ENCODE results near the gene SGPP2. TPM values are rescaled to one million over a fixed set of nuclear protein-coding genes. Genes with fewer than 3 reads are reported as not detected.

The SGPP2 gene
- total RNA-seq, 2 experiments from 2014 or later, result 2.7 to 3.1 TPM

DNA sequence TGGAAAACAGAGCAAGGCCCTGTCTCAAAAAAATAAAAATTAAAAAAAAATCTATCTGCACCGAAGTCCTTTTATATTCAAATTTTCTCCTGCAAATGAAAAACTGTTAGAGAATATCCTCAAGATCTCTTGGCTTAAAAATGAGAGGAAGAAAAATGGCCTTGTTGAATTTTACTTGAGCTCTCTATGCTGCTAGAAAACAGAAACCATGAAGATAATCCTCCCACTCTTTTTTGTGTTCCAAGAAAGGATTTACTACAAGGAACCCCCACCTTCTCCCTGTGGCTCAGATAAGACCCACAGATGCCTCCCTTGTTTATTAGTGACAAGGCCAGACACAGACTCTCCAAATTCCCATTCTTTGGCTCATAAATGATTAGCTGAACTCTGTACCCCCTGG lies 71.0 kb downstream of the SGPP2 start:
- Mint-ChIP-seq H3K9me3 (peaks cover 3% of the 10 kb centered on the region), H3K4me3 (no peak overlapping the region), H3K27me3 (no peaks in the 10 kb centered on the region), H3K36me3 (ENCODE audit: low read depth) (peaks cover 5% of the 10 kb centered on the region), H3K27ac (no peak overlapping the region), H3K4me1 (peaks cover 1% of the 10 kb centered on the region)
- POLR2A ChIA-PET, result no interaction called here
- DNase-seq, result no peak
- CTCF ChIA-PET, result no interaction called here

DNA sequence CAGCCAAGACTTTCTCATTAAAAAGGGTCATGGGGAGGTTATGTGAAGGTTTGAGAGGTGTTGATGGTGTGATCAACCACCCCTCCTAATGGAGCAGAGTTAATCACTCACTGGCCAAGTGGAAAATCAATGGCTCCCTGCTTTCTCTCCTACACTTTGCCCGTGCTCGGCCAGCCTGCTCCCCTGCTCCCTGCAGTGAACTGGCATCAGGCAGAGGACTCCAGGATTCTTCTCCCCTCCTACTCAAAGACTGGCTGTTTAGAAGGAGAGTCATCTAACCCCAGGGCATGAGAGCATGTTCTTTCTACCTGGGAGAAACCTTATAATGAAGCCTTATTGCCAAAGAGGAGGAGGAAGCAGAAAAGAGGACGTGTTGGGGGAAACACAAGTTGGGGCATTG lies 74.9 kb downstream of the SGPP2 start:
- DNase-seq, result no peak
- Mint-ChIP-seq H3K4me1 (peaks cover 1% of the 10 kb centered on the region), H3K9me3 (no peaks in the 10 kb centered on the region), H3K36me3 (ENCODE audit: low read depth) (no peaks in the 10 kb centered on the region), H3K27me3 (no peaks in the 10 kb centered on the region), H3K4me3 (no peak overlapping the region), H3K27ac (no peak overlapping the region)
- ChIA-PET POLR2A (no interaction called here), CTCF (no interaction called here)

DNA sequence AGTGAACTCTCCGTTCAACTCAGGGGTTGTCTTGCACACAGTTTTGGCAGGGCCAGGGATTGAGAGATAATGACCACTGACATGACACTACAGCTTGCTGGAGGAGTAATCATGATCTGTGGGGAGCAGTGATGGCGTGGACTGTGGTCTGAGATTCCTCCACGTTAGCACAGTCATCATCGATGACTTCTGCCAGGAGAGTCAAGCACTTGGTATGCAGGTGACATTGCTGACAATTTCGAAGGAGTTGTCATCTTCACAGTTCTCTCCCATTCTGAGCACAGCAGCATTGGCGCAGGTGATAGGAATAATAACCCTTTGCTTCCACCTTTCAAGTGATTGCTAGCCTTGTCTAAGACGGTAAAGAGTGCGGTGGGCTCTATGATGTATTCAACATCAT lies 79.8 kb downstream of the SGPP2 start:
- no peaks in the 10 kb centered on the region for H3K9me3 Mint-ChIP-seq
- H3K36me3 Mint-ChIP-seq (ENCODE audit: low read depth), result no peaks in the 10 kb centered on the region
- POLR2A ChIA-PET, result no interaction called here
- CTCF ChIA-PET, result interaction anchor here (0.9 kb wide), 1 partner anchor 186 kb away, joined by 3 read pairs; no protein-coding TSS in a partner anchor
- no peak overlapping the region for H3K27ac Mint-ChIP-seq
- DNase-seq, result no peak
- H3K4me1 Mint-ChIP-seq, result peaks cover 8% of the 10 kb centered on the region
- H3K4me3 Mint-ChIP-seq, result no peak overlapping the region
- no peaks in the 10 kb centered on the region for H3K27me3 Mint-ChIP-seq

DNA sequence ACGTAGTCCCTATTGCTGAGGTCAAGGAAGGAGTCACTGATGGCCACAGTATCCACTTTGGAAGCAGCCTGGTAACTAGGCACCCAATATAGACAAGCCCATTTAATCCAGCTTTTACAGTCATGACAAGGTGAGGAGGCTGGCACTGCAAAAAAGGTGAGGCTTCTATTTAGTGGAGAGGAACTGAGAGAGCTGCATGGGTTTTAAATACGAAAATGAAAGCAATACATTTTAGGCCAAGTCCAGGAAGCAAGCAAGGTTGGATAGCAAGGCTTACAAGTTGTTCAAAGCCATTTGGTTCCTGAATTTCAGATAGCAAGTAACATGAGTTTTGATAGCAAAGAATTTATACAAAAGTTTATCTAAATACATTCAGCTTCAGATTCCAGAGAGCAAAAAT lies 80.4 kb downstream of the SGPP2 start:
- Mint-ChIP-seq H3K36me3 (ENCODE audit: low read depth) (no peaks in the 10 kb centered on the region), H3K4me3 (no peak overlapping the region), H3K9me3 (no peaks in the 10 kb centered on the region), H3K27me3 (no peaks in the 10 kb centered on the region), H3K4me1 (peaks cover 8% of the 10 kb centered on the region), H3K27ac (no peak overlapping the region)
- ChIA-PET CTCF (interaction anchor here (0.9 kb wide), 1 partner anchor 187 kb away, joined by 3 read pairs; no protein-coding TSS in a partner anchor), POLR2A (no interaction called here)
- DNase-seq, result no peak

DNA sequence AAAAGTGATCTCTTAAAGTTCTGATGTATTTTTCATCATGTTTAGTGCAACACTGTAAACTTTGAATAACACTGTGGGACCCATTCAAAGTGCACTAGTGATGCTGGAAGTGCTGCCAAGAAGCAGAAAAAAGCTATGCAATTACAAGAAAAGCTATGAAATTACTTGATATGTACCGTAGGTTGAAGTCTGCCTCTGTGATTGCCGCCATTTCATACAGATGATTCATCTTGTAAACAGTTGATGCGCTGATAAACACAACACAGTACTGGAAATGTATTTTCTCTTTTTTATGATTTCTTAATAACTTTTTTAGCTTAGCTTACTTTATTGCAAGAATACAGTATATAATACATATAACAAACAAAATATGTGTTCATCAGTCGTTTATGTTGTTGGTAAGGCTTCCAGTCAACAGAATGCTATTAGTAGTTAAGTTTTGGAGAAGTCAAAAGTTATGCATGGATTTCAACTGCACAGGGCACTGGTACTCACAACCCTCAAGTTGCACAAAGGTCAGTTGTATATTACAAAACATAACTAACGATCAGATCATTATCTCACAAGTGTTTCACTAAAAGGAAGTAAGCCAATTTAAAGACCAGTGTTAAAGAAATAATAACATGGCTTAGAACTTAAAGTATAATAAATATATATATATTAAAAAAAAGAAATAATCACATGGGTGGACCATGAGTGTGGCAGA lies 82.0 kb downstream of the SGPP2 start:
- no peak for DNase-seq
- Mint-ChIP-seq H3K4me3 (no peak overlapping the region), H3K27ac (no peak overlapping the region), H3K27me3 (no peaks in the 10 kb centered on the region), H3K9me3 (no peaks in the 10 kb centered on the region), H3K4me1 (peaks cover 8% of the 10 kb centered on the region), H3K36me3 (ENCODE audit: low read depth) (no peaks in the 10 kb centered on the region)
- ChIA-PET CTCF (no interaction called here), POLR2A (no interaction called here)

DNA sequence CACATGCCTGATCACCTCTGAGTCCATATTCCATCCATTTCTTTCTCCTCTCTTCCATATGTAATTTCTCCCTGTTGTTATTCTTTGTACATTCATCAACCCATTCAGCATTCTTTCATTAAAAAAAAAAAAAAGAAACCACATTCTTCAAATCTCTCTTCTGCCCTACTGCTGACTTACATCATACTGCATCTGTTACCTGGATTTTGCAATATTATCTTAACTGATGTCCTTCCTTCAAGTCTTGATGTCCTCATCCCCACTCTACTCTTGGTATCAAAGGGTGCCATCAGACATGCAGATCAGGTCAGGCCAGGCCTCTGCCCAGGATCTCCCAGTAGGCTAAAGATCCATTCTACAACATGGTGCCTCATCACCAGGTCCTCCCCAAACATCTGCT lies 90.6 kb downstream of the SGPP2 start:
- Mint-ChIP-seq H3K36me3 (ENCODE audit: low read depth) (peaks cover 3% of the 10 kb centered on the region), H3K27ac (no peak overlapping the region), H3K9me3 (peaks cover 2% of the 10 kb centered on the region), H3K4me1 (no peaks in the 10 kb centered on the region), H3K4me3 (no peak overlapping the region), H3K27me3 (no peaks in the 10 kb centered on the region)
- DNase-seq, result no peak
- POLR2A ChIA-PET, result no interaction called here
- CTCF ChIA-PET, result no interaction called here

DNA sequence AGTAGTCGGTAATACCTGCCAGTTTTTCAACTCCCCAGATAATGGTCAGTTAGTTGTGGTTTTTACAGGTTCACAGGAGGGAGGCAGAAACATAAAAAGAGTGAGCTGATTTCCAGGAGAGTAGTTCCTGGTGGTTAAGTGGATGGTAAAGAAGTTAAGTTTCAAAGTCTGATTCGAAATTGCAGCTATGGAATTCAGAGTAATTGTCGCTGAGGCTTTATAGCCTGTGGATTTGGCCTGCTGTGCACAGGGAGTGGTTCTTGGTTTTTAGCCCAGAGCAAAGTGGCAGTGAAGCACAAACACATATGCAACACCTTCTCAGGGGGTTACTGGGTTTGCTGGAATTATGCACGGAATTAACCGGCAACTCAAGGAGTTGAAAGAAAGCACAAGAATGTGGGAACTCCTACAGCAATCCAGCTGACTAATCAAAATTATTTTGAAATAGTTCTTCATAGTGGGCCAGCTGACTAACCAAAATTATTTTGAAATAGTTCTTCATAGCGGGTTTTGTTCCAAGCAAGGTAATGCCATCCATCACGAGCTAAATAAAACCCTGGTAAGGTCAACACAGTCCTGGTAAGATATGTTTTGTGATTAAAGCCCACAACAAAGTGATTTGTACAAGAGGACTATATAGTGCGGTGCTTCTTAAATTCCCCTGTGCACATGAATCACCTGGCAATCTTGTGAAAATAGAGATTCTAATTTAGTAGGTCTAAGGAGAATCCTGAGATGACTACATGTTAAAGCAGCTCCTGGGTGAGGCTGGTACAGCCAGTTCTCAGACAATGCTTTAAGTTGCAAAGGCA lies 94.4 kb downstream of the SGPP2 start:
- POLR2A ChIA-PET, result no interaction called here
- CTCF ChIA-PET, result no interaction called here
- no peak overlapping the region for H3K4me3 Mint-ChIP-seq
- H3K27me3 Mint-ChIP-seq, result no peaks in the 10 kb centered on the region
- peaks cover 2% of the 10 kb centered on the region for H3K4me1 Mint-ChIP-seq
- no peak for DNase-seq
- no peaks in the 10 kb centered on the region for H3K36me3 Mint-ChIP-seq (ENCODE audit: low read depth)
- peaks cover 2% of the 10 kb centered on the region for H3K9me3 Mint-ChIP-seq
- no peak overlapping the region for H3K27ac Mint-ChIP-seq

DNA sequence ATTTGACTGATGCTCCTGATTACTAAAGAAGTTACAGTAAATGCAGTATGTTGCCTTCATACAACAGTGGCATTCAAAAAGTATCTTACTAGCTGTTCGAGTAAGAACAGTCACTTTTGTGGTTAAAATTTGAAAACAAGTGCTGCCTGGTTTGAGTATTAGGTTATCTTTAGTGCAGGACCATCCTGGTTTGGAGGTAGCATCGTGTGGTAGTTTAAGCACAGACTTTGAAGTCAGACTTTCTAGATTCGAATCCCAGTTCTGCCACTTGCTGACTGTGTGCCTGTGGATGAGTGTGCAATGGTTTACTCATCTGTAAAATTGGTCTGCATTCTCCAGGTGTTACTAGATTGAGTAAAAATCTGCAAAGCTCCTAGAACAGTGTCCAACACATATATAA lies 96.8 kb downstream of the SGPP2 start:
- CTCF ChIA-PET, result no interaction called here
- H3K4me1 Mint-ChIP-seq, result peaks cover 2% of the 10 kb centered on the region
- no peak overlapping the region for H3K4me3 Mint-ChIP-seq
- H3K27me3 Mint-ChIP-seq, result no peaks in the 10 kb centered on the region
- peaks cover 2% of the 10 kb centered on the region for H3K9me3 Mint-ChIP-seq
- H3K36me3 Mint-ChIP-seq (ENCODE audit: low read depth), result no peaks in the 10 kb centered on the region
- no peak for DNase-seq
- POLR2A ChIA-PET, result no interaction called here
- H3K27ac Mint-ChIP-seq, result no peak overlapping the region

DNA sequence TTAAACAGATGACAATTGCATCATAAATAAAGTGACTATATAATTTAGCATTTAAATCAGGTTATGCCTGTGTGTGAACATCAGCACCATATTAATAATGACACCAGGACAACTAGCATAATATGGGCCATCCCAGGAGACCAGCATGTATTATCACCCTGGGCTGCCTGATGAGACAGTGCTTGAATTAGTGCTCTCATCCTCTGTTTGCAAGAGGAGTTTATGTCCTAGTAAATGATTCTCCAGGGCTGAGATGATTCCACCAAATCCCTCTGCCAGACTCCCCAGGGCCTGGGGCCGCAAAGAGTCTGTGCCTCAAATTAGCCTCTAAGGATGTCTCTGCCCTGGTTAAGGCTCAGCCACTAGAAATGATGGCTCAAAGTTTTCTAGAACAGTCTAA lies 97.7 kb downstream of the SGPP2 start:
- Mint-ChIP-seq H3K4me1 (peaks cover 6% of the 10 kb centered on the region), H3K9me3 (peaks cover 3% of the 10 kb centered on the region), H3K4me3 (no peak overlapping the region), H3K27me3 (no peaks in the 10 kb centered on the region), H3K36me3 (ENCODE audit: low read depth) (peaks cover 3% of the 10 kb centered on the region), H3K27ac (no peak overlapping the region)
- DNase-seq, result no peak
- POLR2A ChIA-PET, result no interaction called here
- CTCF ChIA-PET, result no interaction called here

DNA sequence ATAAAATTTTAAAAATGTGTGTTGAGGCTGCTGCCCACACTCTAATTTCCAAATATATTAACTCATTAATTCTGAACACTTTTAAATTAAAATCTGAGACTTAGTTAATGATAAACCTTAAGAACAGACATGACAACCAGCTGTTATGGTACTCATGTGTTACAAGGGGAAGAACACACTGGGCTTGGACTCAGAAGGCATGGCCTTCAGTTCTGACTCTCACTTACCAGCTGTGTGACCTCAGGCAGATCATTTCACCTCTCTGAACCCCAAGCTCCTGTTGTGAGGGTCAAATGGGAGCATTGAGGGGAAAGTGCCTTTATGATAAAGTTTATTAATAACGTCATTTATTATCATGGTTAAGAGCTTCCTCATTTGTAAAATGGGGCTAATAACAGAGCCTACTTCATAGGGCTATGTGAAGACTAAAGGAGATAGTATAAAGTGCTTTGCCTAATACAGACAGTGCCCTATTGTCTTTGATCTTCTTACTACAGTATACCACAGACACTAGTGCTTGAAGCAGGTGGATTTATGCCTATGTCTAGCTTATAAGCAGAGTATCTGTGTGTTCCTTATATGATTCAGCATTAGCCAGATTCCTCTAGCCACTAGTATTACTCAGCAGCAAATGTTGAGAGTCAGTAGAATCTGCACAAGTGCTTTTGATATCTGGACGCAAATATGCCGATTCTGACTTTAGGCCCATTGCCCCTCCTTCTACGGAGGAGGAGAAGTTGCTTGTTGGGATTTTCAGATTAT lies 99.6 kb downstream of the SGPP2 start:
- Mint-ChIP-seq H3K27ac (no peak overlapping the region), H3K36me3 (ENCODE audit: low read depth) (peaks cover 3% of the 10 kb centered on the region), H3K4me1 (peaks cover 6% of the 10 kb centered on the region), H3K27me3 (no peaks in the 10 kb centered on the region), H3K4me3 (no peak overlapping the region), H3K9me3 (peaks cover 3% of the 10 kb centered on the region)
- no peak for DNase-seq
- ChIA-PET POLR2A (no interaction called here), CTCF (no interaction called here)

DNA sequence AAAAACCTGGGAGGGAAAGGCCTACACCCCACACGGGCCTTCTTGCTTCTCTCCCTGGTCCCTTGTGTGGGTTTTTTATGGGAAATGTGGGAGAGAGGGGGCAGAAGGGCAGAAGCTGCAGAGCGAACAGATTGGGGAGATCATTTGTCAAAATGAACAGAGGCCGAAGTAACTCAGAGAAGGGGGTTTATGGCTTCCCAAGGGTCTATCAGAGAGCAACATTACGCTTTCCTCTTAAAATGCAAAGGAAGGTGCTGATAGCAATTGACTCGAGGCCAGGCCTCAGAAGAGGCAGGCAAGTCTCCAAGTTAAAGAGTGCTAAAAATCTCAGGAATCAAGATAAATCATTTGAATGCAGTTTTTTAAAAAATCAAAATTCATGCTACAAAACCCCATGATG lies 101.5 kb downstream of the SGPP2 start:
- Mint-ChIP-seq H3K4me1 (peaks cover 6% of the 10 kb centered on the region), H3K4me3 (no peak overlapping the region), H3K27ac (no peak overlapping the region), H3K36me3 (ENCODE audit: low read depth) (peaks cover 3% of the 10 kb centered on the region), H3K27me3 (no peaks in the 10 kb centered on the region), H3K9me3 (peaks cover 3% of the 10 kb centered on the region)
- POLR2A ChIA-PET, result no interaction called here
- CTCF ChIA-PET, result no interaction called here
- DNase-seq, result no peak

DNA sequence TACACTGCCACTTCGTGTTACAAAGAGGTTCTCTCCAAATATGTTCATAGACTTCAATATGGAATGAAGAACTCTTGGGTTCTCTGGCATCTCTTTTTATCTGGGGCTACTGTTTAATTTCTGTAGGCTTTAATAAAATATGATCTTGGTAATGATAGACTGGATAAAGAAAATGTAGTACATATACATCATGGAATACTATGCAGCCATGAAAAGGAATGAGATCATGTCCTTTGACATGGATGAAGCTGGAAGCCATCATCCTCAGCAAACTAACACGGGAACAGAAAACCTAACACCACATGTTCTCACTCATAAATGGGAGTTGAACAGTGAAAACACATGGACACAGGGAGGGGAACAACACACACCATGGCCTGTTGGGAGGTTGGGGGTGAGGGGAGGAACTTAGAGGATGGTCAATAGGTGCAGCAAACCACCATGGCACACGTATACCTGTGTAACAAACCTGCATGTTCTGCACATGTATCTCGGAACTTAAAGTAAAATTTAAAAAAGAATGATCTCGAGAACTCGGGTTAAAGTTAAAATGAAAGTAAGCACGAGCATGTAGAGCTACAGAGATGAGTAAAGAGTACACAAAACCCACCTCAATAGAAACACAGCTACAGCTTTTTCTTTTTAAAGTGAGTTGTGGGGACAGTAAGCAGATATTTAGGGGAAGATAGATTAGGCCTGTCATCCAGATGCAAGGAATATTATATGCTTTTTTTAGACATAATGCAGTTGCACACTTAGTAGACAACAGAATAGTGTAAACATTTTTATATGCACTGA lies 102.3 kb downstream of the SGPP2 start:
- CTCF ChIA-PET, result no interaction called here

DNA sequence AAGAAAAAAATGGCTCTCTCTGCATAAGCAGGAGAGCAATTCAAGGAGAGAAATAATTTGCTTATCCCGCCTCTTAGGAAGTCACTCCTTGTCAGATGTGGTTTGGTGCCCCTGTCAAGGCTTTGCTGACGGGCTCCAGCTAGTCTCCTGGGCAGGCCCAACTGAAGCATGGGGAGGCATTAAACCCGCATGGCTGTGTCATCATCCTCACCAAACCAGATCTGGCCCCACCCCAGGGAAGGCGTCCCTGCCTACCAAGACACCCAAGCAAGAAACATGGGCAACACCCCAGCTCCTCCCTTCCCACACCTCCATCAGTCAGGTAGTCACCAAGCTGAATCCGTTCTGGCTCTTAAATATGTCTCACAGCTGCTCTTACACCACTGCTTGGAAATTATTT lies 108.0 kb downstream of the SGPP2 start:
- no peak overlapping the region for H3K27ac Mint-ChIP-seq
- ChIA-PET CTCF (no interaction called here), POLR2A (no interaction called here)
- no peaks in the 10 kb centered on the region for H3K36me3 Mint-ChIP-seq (ENCODE audit: low read depth)
- no peak overlapping the region for H3K4me3 Mint-ChIP-seq
- no peak for DNase-seq
- no peaks in the 10 kb centered on the region for H3K4me1 Mint-ChIP-seq
- no peaks in the 10 kb centered on the region for H3K27me3 Mint-ChIP-seq
- H3K9me3 Mint-ChIP-seq, result no peaks in the 10 kb centered on the region

More for the DNA sequence above, 102.3 kb downstream of the SGPP2 start:
- H3K9me3 Mint-ChIP-seq, result peaks cover 3% of the 10 kb centered on the region
- H3K4me1 Mint-ChIP-seq, result peaks cover 4% of the 10 kb centered on the region
- DNase-seq, result no peak
- H3K4me3 Mint-ChIP-seq, result no peak overlapping the region
- H3K36me3 Mint-ChIP-seq (ENCODE audit: low read depth), result peaks cover 3% of the 10 kb centered on the region
- H3K27me3 Mint-ChIP-seq, result no peaks in the 10 kb centered on the region
- POLR2A ChIA-PET, result no interaction called here
- no peak overlapping the region for H3K27ac Mint-ChIP-seq

Measured in activated CD4-positive, alpha-beta memory T cell treated with anti-CD3 and anti-CD28 coated beads, Interleukin-2, amount 10 ng/mL, durations not matched to agents 7 days and 5 days (primary cell).